ENCODE measurements around the gene PTBP2. TPM values are rescaled to one million over a fixed set of nuclear protein-coding genes. Genes with fewer than 3 reads are reported as not detected.

Gene PTBP2
- total RNA-seq, 1 donor from 2014 or later, result 40.6 TPM

DNA sequence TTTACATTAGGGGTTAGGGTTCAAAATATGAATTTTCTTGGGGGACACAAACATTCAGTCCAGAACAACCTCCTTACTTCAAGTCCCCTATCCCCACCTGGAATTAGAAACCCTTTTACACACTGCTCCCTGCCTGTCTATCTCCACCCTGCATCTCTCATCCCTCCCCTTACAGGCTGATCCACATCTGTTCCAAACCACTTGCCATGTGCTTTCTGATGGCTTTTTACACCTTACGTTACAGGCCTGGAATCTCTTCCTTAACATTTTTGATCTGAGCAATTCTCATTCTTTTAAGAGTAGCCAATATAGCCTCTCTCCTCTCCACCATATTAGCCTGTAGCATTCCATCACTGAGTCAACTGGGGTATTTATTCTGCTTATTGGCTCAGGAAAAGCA lies 122.0 kb downstream of the PTBP2 start:
- Mint-ChIP-seq H3K9me3 (peaks cover 5% of the 10 kb centered on the region), H3K36me3 (no peaks in the 10 kb centered on the region), H3K27ac (no peak overlapping the region), H3K4me3 (no peak overlapping the region), H3K4me1 (ENCODE audit: unreplicated experiment) (peaks cover 4% of the 10 kb centered on the region), H3K27me3 (no peaks in the 10 kb centered on the region)
- no peak for DNase-seq (ENCODE audit: extremely low spot score, unreplicated experiment)
- TF ChIP-seq, protein P1, sequence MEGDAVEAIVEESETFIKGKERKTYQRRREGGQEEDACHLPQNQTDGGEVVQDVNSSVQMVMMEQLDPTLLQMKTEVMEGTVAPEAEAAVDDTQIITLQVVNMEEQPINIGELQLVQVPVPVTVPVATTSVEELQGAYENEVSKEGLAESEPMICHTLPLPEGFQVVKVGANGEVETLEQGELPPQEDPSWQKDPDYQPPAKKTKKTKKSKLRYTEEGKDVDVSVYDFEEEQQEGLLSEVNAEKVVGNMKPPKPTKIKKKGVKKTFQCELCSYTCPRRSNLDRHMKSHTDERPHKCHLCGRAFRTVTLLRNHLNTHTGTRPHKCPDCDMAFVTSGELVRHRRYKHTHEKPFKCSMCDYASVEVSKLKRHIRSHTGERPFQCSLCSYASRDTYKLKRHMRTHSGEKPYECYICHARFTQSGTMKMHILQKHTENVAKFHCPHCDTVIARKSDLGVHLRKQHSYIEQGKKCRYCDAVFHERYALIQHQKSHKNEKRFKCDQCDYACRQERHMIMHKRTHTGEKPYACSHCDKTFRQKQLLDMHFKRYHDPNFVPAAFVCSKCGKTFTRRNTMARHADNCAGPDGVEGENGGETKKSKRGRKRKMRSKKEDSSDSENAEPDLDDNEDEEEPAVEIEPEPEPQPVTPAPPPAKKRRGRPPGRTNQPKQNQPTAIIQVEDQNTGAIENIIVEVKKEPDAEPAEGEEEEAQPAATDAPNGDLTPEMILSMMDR (conservative IDR thresholded peaks at IDR 0.05), result no peak

DNA sequence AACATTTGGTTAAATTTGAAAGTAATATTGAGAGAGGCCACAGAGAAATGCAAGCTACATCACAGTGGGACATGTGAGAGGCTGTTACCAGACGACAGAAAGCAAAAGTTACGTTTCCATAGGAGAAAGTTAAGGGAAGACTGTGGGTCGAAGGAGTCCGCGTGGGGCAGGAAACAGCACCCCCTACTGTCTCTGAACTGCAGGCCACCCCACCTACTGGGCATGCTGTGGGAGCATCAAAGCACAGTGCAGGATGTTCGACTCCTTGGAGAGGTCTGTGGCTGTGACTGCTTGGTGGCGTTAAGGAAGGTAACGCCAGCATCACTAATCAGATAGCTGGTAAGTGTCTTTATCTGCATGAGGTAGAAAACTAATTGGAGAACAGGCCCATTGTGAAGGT lies 123.9 kb downstream of the PTBP2 start:
- H3K27me3 Mint-ChIP-seq, result no peaks in the 10 kb centered on the region
- DNase-seq (ENCODE audit: extremely low spot score, unreplicated experiment), result no peak
- H3K27ac Mint-ChIP-seq, result no peak overlapping the region
- TF ChIP-seq, protein P1 (conservative IDR thresholded peaks at IDR 0.05), result peak; percentile 61
- H3K4me1 Mint-ChIP-seq (ENCODE audit: unreplicated experiment), result peaks cover 4% of the 10 kb centered on the region
- peaks cover 5% of the 10 kb centered on the region for H3K9me3 Mint-ChIP-seq
- no peaks in the 10 kb centered on the region for H3K36me3 Mint-ChIP-seq
- no peak overlapping the region for H3K4me3 Mint-ChIP-seq

DNA sequence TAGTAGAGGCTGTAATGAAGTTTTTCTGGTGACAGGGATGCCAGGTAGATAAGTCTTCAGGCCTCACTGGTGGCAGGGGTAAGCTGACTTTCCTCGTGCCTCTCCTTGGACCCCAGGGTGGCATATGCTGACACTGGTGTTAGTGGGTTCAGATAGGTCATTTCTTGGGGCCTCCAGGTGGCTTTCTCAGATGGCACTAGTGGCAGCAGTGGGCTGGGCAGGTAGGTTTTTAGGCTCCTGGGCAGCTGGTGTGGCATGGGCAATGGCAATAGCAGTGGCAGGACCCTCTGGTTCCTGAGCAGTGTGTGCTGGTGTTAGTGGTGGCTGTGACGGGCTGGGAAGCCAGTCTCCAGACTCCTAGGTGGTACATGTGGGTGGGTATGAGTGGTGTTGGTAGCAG lies 140.3 kb downstream of the PTBP2 start:
- no peaks in the 10 kb centered on the region for H3K4me1 Mint-ChIP-seq (ENCODE audit: unreplicated experiment)
- DNase-seq (ENCODE audit: extremely low spot score, unreplicated experiment), result no peak
- TF ChIP-seq, protein P1 (conservative IDR thresholded peaks at IDR 0.05), result no peak
- H3K9me3 Mint-ChIP-seq, result no peaks in the 10 kb centered on the region
- H3K27ac Mint-ChIP-seq, result no peak overlapping the region
- H3K36me3 Mint-ChIP-seq, result no peaks in the 10 kb centered on the region
- H3K27me3 Mint-ChIP-seq, result no peaks in the 10 kb centered on the region
- no peak overlapping the region for H3K4me3 Mint-ChIP-seq

DNA sequence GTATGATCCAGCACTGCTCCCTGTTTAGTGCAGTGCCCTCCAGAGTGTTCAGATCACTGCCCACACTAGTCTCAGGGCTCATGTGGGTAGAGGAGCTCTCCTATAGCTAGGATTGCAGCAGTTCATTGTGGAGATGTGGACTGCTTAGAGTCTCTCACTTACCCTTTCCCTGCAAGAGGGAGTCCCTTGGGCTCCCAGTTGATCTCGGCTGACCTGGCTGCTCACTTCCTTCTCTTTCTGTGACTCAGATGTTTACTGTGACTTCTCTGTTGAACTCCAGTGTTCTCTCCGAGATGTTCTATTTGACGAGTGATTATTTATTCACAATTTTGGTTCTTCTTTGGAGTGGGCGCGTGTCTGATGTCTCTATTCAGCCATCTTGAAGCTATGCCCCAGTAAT lies 141.9 kb downstream of the PTBP2 start:
- Mint-ChIP-seq H3K27ac (no peak overlapping the region), H3K9me3 (no peaks in the 10 kb centered on the region)

More for the DNA sequence above, 141.9 kb downstream of the PTBP2 start:
- no peak for DNase-seq (ENCODE audit: extremely low spot score, unreplicated experiment)
- no peaks in the 10 kb centered on the region for H3K27me3 Mint-ChIP-seq
- no peaks in the 10 kb centered on the region for H3K36me3 Mint-ChIP-seq
- H3K4me3 Mint-ChIP-seq, result no peak overlapping the region
- no peaks in the 10 kb centered on the region for H3K4me1 Mint-ChIP-seq (ENCODE audit: unreplicated experiment)
- TF ChIP-seq, protein P1 (conservative IDR thresholded peaks at IDR 0.05), result no peak
